Loucy (cell line): Measurements from ENCODE around the gene SLC45A2.

Experiments used
- H2AFZ ChIP-seq: fragments of 200-600 bp; sonication (generic); 2 replicates; pipeline ENCODE4 v1.6.0; 2016; ENCODE audit warnings: antibody characterized with exemption, mild to moderate bottlenecking, low read length, moderate library complexity
- H3F3A ChIP-seq: fragments of 200-600 bp; 2 replicates; pipeline ENCODE4 v1.6.0; 2016; ENCODE audit warnings: antibody characterized with exemption, low read depth, mild to moderate bottlenecking
- H3K27me3 ChIP-seq: fragments of 200-600 bp; sonication (generic); 2 replicates; pipeline ENCODE4 v1.6.1; 2014; ENCODE audit warnings: low read length, mild to moderate bottlenecking; ENCODE audit not compliant: insufficient read depth, poor library complexity, severe bottlenecking
- H3K36me3 ChIP-seq: fragments of 200-600 bp; sonication (generic); 2 replicates; pipeline ENCODE4 v1.6.1; 2016; ENCODE audit warnings: low read length; ENCODE audit not compliant: insufficient read depth
- H3K4me1 ChIP-seq: fragments of 200-600 bp; sonication (generic); 2 replicates; pipeline ENCODE4 v1.5.1; 2014; ENCODE audit warnings: low read length, mild to moderate bottlenecking; ENCODE audit not compliant: insufficient read depth, poor library complexity, severe bottlenecking
- H3K4me2 ChIP-seq: fragments of 200-600 bp; sonication (generic); 2 replicates; pipeline ENCODE4 v1.6.0; 2014; ENCODE audit warnings: antibody characterized with exemption, low read length, low read depth, mild to moderate bottlenecking; ENCODE audit not compliant: poor library complexity, severe bottlenecking
- H3K4me3 ChIP-seq: fragments of 200-600 bp; sonication (generic); 2 replicates; pipeline ENCODE4 v1.5.1; 2014; ENCODE audit warnings: low read length, mild to moderate bottlenecking, mixed read lengths; ENCODE audit not compliant: poor library complexity, severe bottlenecking
- H3K79me2 ChIP-seq: fragments of 200-600 bp; sonication (generic); 2 replicates; pipeline ENCODE4 v1.6.1; 2014; ENCODE audit warnings: low read length; ENCODE audit not compliant: insufficient read depth
- H3K9ac ChIP-seq: fragments of 200-600 bp; sonication (generic); 2 replicates; pipeline ENCODE4 v1.6.0; 2014; ENCODE audit warnings: mild to moderate bottlenecking, low read depth, low read length, moderate library complexity; ENCODE audit not compliant: poor library complexity, severe bottlenecking
- H3K9me2 ChIP-seq: fragments of 200-600 bp; sonication (generic); replicated peaks from 2 replicates; pipeline ENCODE4 v1.6.1; 2016; ENCODE audit warnings: low read depth, low read length, mixed read lengths
- H3K9me3 ChIP-seq: fragments of 200-600 bp; sonication (generic); 2 replicates; pipeline ENCODE4 v1.6.1; 2014; ENCODE audit warnings: mild to moderate bottlenecking, antibody characterized with exemption, low read length, low read depth; ENCODE audit not compliant: insufficient read depth
- H4K20me1 ChIP-seq: fragments of 200-600 bp; sonication (generic); 2 replicates; pipeline ENCODE4 v1.6.0; 2014; ENCODE audit warnings: antibody characterized with exemption, low read length, mild to moderate bottlenecking; ENCODE audit not compliant: insufficient read depth, poor library complexity, severe bottlenecking
- CTCF ChIP-seq: fragments of 200-600 bp; sonication (generic); conservative IDR thresholded peaks from 2 replicates; pipeline ENCODE4 v1.5.1; 2014; ENCODE audit warnings: mild to moderate bottlenecking, antibody characterized with exemption, low read length
- EZH2phosphoT487 ChIP-seq: fragments of 200-600 bp; IDR thresholded peaks from 2 replicates; pipeline ENCODE4 v1.6.1; 2018; ENCODE audit warnings: antibody characterized with exemption, mild to moderate bottlenecking, moderate library complexity, borderline replicate concordance

The SLC45A2 gene

GRCh38 chr5:33969572-33970452, 14.7 kb downstream of the SLC45A2 start:
- Histone ChIP-seq H3K4me2 (no peak overlapping the region), H3F3A (no peaks in the 10 kb centered on the region), H3K36me3 (no peaks in the 10 kb centered on the region), H3K9me2 (no peaks in the 10 kb centered on the region), H3K9me3 (no peaks in the 10 kb centered on the region), H3K27me3 (no peaks in the 10 kb centered on the region), H3K4me1 (peaks cover 2% of the 10 kb centered on the region), H3K9ac (no peak overlapping the region), H4K20me1 (no peaks in the 10 kb centered on the region), H2AFZ (peak overlapping the region; percentile 84), H3K4me3 (no peak overlapping the region), H3K79me2 (no peaks in the 10 kb centered on the region)
- TF ChIP-seq CTCF (peak; percentile 88), EZH2phosphoT487 (no peak)

- no peak overlapping the region for H3K4me3 ChIP-seq
- peaks cover 8% of the 10 kb centered on the region for H3K4me1 ChIP-seq
- no peaks in the 10 kb centered on the region for H3K9me3 ChIP-seq
Measured at GRCh38 chr5:33968211-33969005, 16.1 kb downstream of the SLC45A2 start.

GRCh38 chr5:33966805-33967204, 17.7 kb downstream of the SLC45A2 start:
- H3K4me3 ChIP-seq, result no peak overlapping the region
- no peaks in the 10 kb centered on the region for H3K36me3 ChIP-seq
- H3K9ac ChIP-seq, result no peak overlapping the region
- no peak overlapping the region for H3K4me2 ChIP-seq
- no peaks in the 10 kb centered on the region for H3K79me2 ChIP-seq
- H3F3A ChIP-seq, result no peaks in the 10 kb centered on the region
- no peak for TF ChIP-seq CTCF
- no peak overlapping the region for H2AFZ ChIP-seq
- peaks cover 8% of the 10 kb centered on the region for H3K4me1 ChIP-seq
- H4K20me1 ChIP-seq, result no peaks in the 10 kb centered on the region
- H3K27me3 ChIP-seq, result no peaks in the 10 kb centered on the region
- no peaks in the 10 kb centered on the region for H3K9me2 ChIP-seq
- no peaks in the 10 kb centered on the region for H3K9me3 ChIP-seq

More at GRCh38 chr5:33968211-33969005, 16.1 kb downstream of the SLC45A2 start:
- H4K20me1 ChIP-seq, result no peaks in the 10 kb centered on the region
- H3F3A ChIP-seq, result no peaks in the 10 kb centered on the region
- TF ChIP-seq EZH2phosphoT487, result no peak
- no peak for TF ChIP-seq CTCF
- H2AFZ ChIP-seq, result no peak overlapping the region
- no peak overlapping the region for H3K4me2 ChIP-seq
- no peaks in the 10 kb centered on the region for H3K27me3 ChIP-seq
- no peaks in the 10 kb centered on the region for H3K79me2 ChIP-seq
- no peak overlapping the region for H3K9ac ChIP-seq
- H3K36me3 ChIP-seq, result no peaks in the 10 kb centered on the region
- no peaks in the 10 kb centered on the region for H3K9me2 ChIP-seq
